GM19023 (cell line): ENCODE results near the gene TMEM161B.
"Not testable (repeated sequence)": the region's sequence is repeated elsewhere in the genome, so short reads cannot be mapped to it uniquely, and the experiment has no call there.

Source experiments
- ATAC-seq: cut with Tn5 transposase; IDR thresholded peaks from one replicate; pipeline ENCODE4 v1.9.1; 2021; ENCODE audit warnings: mild to moderate bottlenecking, moderate library complexity; ENCODE audit not compliant: unreplicated experiment

TMEM161B gene

DNA sequence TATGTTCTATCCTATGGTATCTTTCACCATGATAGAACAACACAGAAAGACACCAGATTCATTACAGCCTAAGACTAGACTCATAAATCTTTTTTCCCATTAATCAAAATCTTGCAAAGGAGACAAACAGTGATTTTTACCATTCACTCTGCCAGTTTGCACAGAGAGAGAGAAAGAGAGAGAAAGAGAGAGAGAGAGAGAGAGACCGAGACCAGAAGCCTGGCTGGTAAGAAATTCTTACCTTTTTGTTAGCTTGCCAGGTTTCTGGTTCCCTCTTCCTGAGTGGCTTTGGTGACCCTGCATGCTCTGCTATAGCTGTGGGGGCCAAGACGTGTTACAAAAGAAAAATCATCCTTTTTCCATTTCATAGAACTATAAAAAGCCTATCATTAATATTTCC is 18.6 kb downstream of the TMEM161B start:
- ATAC-seq, result no peak

DNA sequence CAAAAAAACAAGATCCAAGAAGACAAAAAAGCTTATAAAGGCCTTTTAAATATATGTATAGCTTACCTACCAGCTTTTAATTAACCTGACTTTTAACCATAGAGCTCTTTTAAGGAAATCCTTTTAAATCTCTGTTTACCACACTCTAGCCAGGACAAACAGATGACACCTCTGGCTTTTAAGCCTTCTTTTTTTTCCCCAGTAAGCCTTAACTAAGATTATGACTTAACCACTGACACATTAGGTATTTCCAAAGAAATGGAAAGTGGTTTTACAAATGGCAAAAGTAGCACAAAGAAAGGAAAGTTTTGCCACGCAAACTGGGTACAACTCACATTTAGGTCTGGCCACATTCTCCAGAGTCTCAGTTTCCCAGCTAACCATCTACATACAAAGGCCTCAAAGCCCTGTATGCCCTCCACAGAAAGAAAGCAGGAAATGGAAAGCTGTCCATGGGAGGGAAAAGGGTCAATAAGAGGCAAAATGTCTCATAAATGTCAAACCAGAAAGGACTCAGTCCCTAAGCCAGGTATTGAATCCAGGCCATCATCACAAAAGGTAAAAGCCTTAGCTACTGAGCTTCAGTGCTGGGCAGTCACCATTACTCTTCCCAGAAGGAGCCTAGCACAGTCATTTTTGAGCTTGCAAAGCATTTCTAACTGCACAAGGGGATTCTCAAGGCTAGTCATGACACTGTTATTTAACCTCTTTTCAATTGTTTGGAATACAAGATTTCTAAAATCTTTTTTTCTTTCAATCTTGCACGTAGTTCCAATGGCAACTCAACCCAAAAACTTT is 19.7 kb downstream of the TMEM161B start:
- no peak for ATAC-seq

DNA sequence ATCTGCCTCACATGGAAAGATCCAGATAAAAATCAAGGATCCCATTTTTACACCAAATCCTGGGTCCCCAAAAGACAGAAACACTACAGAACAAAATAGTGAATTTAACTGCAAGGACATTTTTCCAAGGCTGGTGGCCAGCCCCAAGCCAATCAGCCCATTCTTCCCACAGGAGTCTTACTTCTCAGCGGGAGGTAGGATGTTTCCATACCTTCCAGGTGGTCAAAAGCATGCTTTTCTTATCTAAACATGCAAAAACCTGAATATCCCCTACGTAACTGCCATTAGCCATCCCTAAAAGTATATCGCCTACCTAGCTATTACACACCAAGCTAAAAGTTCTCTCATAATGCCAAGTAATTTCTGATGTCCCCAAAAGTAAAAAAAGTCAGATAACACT is 20.6 kb downstream of the TMEM161B start:
- ATAC-seq, result no peak

DNA sequence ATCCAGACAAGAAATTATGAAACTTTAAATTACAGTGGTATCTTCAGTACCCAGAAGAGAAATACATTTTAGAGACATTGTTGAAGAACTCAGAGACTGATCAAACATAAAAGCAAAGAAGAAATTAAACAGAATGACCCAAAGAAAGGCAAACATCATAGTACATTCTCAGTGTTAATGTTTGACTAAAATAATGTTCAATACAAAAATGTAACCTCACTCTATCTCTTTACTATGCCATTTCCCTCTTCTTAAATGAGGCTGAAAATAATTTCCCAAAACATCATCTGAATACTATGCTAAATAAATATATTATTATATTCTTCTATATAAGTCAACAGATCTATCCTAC is 22.8 kb downstream of the TMEM161B start:
- no peak for ATAC-seq

DNA sequence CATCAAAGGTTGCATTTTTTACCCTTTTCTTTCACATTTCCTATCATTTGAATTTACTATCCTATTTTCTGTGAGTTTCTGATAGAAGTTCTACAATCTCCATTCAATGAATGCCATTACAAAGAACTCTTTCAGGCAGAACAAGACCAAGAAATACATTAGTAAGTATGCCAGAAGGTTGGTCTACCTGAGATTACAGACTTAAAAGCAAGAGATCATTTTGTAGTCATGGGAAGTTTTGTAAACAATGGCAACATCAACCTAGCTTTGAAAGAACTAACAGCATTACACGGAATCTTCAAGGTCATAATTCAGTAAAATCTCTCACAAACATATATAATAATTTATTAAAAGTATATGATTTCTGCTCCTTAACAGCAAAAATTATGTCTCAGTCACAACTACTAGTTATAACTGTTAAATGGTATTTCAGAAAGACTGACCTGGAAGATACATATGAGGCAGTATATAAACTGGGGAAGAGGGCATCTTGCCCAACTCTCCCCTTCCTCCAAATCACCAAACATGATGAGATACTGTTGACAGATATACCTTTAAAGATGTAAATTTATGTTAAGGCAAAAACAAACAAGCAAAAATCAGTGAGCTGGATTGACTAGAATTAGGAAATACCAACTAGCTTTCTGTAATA is 23.3 kb downstream of the TMEM161B start:
- ATAC-seq, result no peak

DNA sequence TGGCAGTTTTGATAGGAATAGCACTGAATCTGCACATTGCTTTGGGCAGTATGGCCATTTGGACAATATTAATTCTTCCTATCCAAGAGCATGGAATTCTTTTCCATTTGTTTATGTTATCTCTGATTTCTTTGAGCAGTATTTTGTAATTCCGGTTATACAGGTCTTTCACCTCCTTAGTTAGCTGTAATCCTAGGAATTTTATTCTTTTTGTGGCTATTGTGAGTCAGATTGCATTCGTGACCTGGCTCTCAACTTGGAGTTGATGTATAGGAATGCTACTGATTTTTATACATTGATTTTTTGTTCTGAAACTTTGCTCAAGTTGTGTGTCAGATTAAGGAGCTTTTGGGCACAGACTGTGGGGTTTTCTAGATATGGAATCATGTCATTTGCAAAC is 24.0 kb downstream of the TMEM161B start:
- no peak for ATAC-seq

DNA sequence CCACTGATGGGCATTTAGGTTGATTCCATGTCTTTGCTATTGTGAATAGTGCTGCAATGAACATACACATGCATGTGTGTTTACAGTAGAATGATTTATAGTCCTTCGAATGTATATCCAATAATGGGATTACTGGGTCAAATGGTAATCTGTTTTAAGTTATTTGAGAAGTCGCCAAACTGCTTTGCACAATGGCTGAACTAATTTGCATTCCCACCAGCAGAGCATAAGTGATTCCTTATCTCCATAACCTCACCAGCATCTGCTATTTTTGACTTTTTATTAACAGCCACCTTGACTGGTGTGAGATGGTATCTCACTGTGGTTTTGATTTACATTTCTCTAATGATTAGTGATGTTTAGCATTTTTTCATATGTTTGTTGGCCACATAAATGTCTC is 25.2 kb downstream of the TMEM161B start:
- ATAC-seq, result not testable (repeated sequence)

DNA sequence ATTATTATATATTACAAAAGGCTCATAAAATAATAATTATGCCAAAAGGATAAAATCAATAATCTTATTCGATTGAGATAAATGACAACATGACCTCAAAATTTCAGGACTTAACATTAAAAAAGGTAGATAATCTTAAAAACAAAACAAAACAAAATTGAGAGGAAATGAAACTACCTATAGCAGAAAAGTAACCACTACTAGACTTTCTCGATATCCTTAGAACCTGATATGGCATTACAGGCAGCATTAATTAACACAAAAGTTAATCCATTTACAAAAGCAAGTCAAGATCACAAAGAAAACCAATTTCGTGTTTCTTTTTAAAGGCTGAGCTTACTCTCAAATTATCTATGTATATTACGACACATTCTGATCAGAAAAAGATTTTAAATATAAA is 29.9 kb downstream of the TMEM161B start:
- no peak for ATAC-seq

DNA sequence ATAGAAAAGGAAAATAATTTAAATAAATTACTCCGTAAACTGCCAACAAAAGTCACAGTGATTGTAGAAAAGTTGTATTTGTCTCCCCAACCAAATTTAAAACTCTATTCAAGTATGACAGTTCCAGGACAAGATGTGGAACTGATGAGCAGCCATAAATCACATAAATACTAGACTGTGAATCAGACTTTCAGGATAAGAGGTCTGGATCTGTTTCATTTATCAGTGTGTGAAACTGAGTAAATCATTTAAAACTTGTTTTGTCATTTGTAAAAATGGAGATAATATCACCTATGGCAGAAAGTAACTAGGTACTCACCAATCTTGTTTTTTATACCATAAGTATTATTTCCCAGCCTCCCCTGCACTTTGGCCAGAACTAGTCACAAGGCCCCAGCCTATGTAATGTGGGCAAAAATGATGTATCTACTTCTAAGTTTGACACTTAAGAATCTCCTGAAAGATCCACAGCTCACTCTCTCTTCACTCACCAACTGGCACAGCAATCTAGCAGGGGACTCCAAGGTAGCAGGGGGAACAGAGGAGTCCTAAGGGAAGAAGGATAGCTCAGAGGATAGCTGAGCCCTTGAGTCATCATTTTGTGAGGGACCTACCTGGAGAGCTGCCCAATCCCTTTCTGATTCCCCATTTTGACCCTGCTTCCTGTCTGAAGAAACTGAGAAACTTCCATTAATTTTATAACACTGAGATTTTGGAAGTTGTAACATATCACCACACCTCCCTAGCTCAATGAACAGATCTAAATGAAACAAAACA is 31.6 kb downstream of the TMEM161B start:
- no peak for ATAC-seq

DNA sequence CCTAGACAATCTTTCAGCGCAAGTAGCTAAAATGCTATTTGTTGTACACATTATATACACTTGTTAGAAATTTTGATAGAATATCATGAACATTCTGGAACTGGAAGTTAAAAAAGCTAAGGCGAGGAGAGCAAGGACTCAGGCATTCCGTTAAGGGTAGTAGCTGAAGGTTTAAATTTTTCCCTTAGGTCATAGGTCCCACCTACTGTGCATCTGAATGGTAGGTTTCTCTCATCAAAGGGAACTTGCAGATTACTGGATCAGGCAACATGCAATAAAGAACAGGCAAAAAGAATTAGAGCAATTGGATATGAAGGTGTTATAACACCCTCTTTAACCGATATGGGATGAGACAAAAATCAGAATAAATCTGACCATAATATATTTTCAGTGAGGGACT is 32.8 kb downstream of the TMEM161B start:
- no peak for ATAC-seq

DNA sequence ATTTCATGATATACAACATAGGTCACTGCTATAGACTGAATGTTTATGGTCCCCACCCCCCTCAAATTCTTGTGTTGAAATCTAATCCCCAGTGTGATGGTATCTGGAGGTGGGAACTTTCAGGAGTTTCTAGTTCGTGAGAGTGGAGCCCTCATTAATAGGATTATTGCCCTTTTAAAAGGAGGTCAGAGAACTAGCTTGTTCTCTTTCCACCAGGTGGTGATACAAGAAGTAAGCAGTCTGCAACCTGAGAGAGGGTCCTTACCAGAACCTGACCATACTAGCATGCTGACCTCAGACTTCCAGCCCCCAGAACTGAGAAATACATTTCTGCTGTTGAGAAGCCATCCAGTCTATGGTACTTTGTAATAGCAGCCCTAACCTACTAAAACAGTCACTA is 33.3 kb downstream of the TMEM161B start:
- ATAC-seq, result no peak

DNA sequence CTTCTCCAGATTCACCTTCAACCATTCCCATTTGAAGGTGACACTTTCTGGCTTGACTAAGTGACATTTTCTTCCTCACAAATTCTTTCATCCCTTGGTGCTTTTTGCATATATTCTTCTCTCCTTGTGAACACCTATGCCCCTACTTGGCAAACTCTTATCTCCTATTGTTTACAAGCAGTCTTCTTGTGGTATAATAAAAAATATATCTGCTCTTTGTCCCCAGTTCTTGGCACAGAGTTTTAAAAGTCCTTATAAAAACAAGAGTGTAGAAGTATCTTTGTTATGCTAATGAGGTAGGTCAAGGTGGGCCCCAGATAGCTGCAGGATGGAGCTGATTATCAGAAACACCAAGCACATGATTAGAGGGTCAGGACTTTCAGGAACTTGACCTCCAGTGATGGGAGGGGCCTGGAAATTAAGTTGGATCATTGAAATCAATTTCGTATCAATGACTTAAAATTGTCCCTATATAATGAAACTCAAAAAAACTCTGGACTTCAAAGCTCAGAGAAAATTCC is 38.0 kb downstream of the TMEM161B start:
- ATAC-seq, result no peak

DNA sequence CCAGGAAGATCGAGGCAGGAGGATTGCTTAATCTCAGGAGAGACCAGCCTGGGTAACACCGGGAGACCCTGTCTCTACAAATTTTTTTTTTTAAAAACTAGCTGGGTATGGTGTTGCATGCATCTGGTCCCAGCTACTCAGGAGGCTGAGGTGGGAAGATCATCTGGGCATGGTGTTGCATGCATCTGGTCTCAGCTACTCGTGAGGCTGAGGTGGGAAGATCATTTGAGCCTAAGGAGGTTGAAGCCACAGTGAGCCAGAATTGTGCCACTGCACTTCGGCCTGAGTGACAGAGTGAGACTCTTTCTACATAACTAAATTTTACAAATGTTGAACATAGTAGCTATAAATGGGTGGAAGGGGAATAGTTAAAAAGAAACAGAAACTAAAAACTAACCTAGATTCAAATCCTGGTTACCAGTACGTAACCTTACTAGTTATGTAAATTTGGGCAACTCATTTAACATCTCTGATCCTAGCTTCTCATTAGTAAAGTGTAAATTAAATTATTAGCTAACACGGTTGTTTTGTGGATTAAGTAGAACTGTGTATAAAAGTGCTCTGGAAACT is 41.7 kb downstream of the TMEM161B start:
- peak; percentile 80 for ATAC-seq

DNA sequence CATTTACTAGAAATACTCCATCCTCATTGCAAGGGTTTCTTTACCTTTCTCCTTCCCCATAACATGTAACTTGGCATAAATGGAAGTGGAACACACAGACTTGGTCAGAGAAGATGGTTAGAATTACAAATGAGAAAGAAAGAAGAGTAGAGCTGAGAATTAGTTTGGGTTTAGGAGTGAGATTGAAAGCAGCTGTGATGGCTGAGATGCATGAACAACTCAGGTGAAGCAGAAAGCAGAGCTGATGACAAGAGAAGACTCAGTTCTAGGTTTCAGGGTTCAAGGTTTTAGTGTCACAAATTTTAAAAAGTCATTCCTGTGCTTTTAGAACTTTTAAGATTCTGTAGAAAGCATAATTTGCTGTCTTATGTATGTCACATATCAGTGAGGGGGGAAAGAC is 54.0 kb downstream of the TMEM161B start:
- no peak for ATAC-seq

DNA sequence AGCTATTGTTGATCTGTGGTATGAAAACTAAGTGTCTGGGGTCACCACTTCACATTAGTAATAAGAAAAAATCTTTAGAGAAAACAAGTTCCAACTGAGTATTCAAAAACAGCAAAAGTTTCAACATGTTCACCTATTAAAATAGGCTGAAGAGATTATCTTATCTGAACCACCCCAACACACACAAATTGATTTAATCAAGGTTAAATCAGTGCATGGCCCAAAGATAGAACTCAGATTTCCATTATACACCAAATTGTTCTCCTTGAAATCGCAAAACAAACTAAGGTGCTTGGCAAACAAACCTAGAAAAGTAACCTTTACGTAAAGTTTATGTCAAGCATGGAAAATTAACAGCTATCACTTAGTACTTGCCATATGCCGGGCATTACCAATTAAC is 61.1 kb downstream of the TMEM161B start:
- no peak for ATAC-seq

DNA sequence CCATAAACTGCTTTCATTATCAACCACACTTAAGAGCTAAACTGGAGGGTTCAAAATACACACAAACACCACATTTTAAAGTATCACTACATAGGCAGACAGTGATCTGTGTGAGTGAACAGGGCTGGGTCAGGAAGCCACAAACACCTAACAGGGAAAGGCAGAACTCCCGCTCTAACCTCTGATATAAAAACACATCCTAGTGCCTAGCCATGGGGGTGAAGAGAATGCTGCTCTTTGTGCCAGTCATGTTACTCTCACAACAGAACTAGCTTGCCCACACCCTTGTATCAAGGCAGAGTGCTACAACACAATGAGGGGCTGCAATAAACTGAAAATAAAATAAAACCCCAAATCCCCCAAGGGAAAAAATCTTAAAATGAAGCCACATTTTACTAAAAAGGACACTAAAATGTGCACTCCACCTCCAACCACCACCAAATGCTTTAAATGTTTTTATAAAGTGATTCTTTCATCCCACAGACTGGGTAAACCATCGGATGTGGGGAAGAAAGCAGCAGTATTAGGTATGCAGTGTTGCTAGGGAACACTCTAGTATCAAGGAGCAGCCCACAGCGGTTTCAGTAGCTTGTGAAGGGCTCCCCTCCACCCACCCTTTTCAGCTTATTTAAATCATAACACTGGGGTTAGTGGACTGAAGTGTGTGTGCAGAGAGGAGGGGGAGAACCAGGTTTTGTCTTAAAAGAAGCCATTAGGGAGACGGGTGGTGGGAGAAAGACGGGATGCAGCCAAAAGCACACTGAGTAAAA is 64.5 kb downstream of the TMEM161B start:
- ATAC-seq, result peak; percentile 94

DNA sequence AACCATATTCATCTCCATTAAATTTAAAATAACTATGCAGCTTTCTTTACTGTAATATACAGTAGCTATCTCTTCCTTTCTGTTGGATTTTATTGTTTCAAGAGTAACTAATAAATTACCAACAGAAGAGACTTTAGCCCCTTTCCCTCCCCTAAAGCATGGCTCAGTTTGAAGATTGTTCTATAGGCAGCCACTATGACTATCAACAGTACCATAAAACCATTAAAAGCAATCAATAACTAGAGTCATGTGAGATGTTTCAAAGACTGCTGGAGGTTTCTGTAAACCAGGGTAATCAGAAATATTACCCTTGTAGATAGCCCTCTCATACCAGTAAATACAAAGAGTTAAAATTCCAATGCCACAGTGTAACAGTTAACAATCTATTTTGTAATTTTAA is 73.0 kb downstream of the TMEM161B start:
- no peak for ATAC-seq

DNA sequence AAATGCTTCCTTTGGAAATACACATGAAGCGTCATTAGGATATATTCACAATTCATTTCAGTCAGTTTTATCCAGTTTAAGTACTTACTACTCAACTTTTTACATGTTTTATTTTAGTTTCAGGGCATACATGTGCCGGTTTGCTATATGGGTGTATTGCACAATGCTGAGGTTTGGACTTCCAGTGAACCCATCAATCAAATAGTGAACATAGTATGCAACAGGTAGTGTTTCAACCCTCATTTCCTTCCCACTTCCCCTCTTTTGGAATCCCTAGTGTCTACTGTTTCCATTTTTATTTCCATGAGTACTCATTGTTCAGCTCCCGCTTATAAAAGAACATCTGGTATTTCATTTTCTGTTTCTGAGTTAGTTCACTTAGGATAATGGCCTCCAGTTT is 74.7 kb downstream of the TMEM161B start:
- ATAC-seq, result no peak

DNA sequence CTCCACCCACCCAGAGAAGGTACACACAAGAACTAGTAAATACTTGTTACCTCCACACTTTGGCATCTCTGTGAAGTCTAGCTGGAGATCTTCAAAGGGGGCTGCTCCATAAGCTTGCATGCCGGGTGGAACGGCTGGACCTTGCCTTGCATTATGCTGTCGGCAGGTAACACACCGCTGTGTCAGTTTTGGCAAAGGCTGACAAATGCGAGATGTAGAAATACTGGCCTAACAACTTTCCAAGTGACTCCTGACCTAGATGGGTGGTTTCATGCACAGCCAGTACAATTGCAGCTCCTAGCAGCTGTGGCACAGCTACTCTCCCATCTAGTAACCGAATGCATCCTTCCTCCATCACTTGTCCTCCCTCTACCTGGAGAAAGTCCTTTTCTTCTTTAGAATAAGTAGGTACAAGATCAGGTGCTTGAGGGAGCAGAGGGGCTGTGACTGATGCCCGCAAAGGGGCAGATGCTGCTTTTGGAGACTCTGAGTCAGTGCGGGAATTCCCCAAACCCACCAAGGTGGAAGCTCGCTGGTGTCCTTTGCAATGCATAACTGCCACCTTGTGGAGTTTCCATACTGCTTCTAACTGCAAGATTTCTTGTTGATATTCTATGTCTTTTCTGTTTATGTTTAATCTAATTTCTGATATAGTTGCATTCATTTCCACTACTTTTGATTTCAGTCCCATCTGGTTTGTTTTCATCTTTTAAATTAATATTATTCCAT is 78.4 kb downstream of the TMEM161B start:
- no peak for ATAC-seq

DNA sequence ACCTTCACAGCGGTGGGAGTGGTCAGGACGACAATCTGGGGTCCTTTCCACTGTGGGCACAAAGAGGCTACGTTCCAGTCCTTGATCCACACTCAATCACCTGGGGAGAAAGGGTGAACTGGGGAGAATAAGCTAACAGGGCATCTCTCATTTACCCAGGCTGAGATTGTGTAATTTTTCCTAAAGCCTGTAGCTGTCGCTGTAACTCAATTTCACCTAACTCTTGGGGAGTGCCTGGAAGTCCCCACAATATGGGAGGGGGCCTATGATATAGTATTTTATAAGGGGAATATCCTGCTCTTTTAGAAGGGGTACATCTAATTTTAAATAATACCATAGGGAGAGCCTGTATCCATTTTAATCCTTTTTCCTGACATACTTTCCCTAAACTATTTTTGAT is 79.2 kb downstream of the TMEM161B start:
- ATAC-seq, result not testable (repeated sequence)
